Amniotic stem cell (primary cell): ENCODE results near the gene TOMM20.
"Not testable (repeated sequence)": the region's sequence is repeated elsewhere in the genome, so short reads cannot be mapped to it uniquely, and the experiment has no call there.

Source experiments
- DNase-seq: peaks from one replicate; lab custom pipeline; 2025; lab: John Stamatoyannopoulos, UW

Gene TOMM20

GRCh38 chr1:235102259-235102582, 26.4 kb downstream of the TOMM20 start:
- DNase-seq = no peak

GRCh38 chr1:235101558-235102258, 26.9 kb downstream of the TOMM20 start:
- DNase-seq = no peak

- no peak for DNase-seq
These were observed 28.4 kb downstream of the TOMM20 start for GRCh38 chr1:235100194-235100772.

GRCh38 chr1:235098991-235099390, 29.6 kb downstream of the TOMM20 start:
- no peak for DNase-seq

GRCh38 chr1:235098547-235098946, 30.1 kb downstream of the TOMM20 start:
- DNase-seq = no peak

- DNase-seq = not testable (repeated sequence)
These were observed 31.1 kb downstream of the TOMM20 start for GRCh38 chr1:235097501-235097900.

- DNase-seq = no peak
These were observed 32.6 kb downstream of the TOMM20 start for GRCh38 chr1:235095938-235096562.

GRCh38 chr1:235093696-235094592, 34.7 kb downstream of the TOMM20 start:
- DNase-seq = no peak

- DNase-seq = no peak
These were observed 35.5 kb downstream of the TOMM20 start for GRCh38 chr1:235093013-235093695.

GRCh38 chr1:235092415-235092814, 36.2 kb downstream of the TOMM20 start:
- not testable (repeated sequence) for DNase-seq

GRCh38 chr1:235092045-235092406, 36.6 kb downstream of the TOMM20 start:
- DNase-seq = not testable (repeated sequence)

- DNase-seq = not testable (repeated sequence)
These were observed 37.2 kb downstream of the TOMM20 start for GRCh38 chr1:235091319-235092044.

GRCh38 chr1:235090406-235091069, 38.1 kb downstream of the TOMM20 start:
- DNase-seq = no peak

- DNase-seq = no peak
These were observed 39.7 kb downstream of the TOMM20 start for GRCh38 chr1:235088907-235089306.

- no peak for DNase-seq
These were observed 40.2 kb downstream of the TOMM20 start for GRCh38 chr1:235088430-235088829.

GRCh38 chr1:235087906-235088305, 40.7 kb downstream of the TOMM20 start:
- DNase-seq = no peak

GRCh38 chr1:235085411-235086117, 43.1 kb downstream of the TOMM20 start:
- not testable (repeated sequence) for DNase-seq

GRCh38 chr1:235080788-235081187, 47.8 kb downstream of the TOMM20 start:
- not testable (repeated sequence) for DNase-seq

GRCh38 chr1:235080297-235080657, 48.4 kb downstream of the TOMM20 start:
- DNase-seq = not testable (repeated sequence)
